Ovary (tissue), 9 donors: Measurements from ENCODE around the gene PARP2. TPM values are rescaled to one million over a fixed set of nuclear protein-coding genes. Genes with fewer than 3 reads are reported as not detected.

ENCODE experiments used
- DNase-seq, 5 donors: peaks; one replicate each; pipeline ENCODE4 v3.0.0-alpha.2; 2019 to 2020
- H3K27ac ChIP-seq, 2 donors: fragments of 200-600 bp; one replicate each; pipeline versions ENCODE4 v1.5.1 to v1.8.0; 2019 to 2022
- H3K27me3 ChIP-seq: fragments of 200-600 bp; one replicate; pipeline ENCODE4 v1.8.0; 2022
- H3K36me3 ChIP-seq: fragments of 200-600 bp; sonication (generic); one replicate; pipeline ENCODE4 v1.5.1; 2019
- H3K4me1 ChIP-seq: one replicate; pipeline ENCODE4 v1.8.1; 2013; ENCODE audit warnings: mild to moderate bottlenecking, moderate library complexity; ENCODE audit not compliant: insufficient read depth
- H3K4me3 ChIP-seq: fragments of 200-600 bp; sonication (generic); one replicate; pipeline ENCODE4 v1.5.1; 2017
- H3K9me3 ChIP-seq, 2 donors: fragments of 200-600 bp in 1 of 2; sonication (generic) in 1 of 2; one replicate each; pipeline versions ENCODE4 v1.5.1 to v1.8.1; 2013 to 2019; ENCODE audit warnings: mild to moderate bottlenecking in 1 of 2, moderate library complexity in 1 of 2
- CTCF ChIP-seq, 3 donors: fragments of 450-650 bp in 2 of 3; fragments of 200-600 bp in 1 of 3; IDR thresholded peaks; one replicate each; pipeline versions ENCODE4 v1.5.1 to v1.8.0; 2016 to 2022; ENCODE audit warnings: antibody characterized with exemption in 3 of 3, mild to moderate bottlenecking in 1 of 3
- EP300 ChIP-seq: sonication (generic); formaldehyde crosslinking; IDR thresholded peaks from one replicate; pipeline ENCODE4 v1.6.1; 2017; ENCODE audit warnings: antibody characterized with exemption
- POLR2A ChIP-seq: fragments of 450-650 bp; IDR thresholded peaks from one replicate; pipeline ENCODE4 v1.6.1; 2017; ENCODE audit warnings: antibody characterized with exemption, mild to moderate bottlenecking, moderate library complexity
- WGBS, 3 donors: extraction: QIAGEN DNeasy Blood & Tissue Kit in 1 of 3; methylation state at CpG; one replicate each; pipeline versions ENCODE4 v1.1.5 to v1.1.7; 2013 to 2017; 5-methylcytosine and 5-hydroxymethylcytosine counted together
- intact Hi-C, 4 donors: fragments of 100-400 bp; cut with DNase I; formaldehyde crosslinking; loops; one replicate each; pipeline versions ENCODE4 v1.11.0 to v1.15.1; 2022 to 2023
- polyA plus RNA-seq, 2 donors: library from polyadenylated mRNA; stranded (reverse); fragments of 200-250 nt in 1 of 2; fragments of 350-450 nt in 1 of 2; fragmentation: Illumina TruSeq in 1 of 2; extraction: RNeasy Lipid Tissue Mini Kit (QIAGEN cat#74804) in 1 of 2; gene quantifications; one replicate each; pipeline ENCODE4 v1.2.3, GENCODE V29; 2013 to 2014
- total RNA-seq, 7 donors: library from RNA; depleted of rRNA in 2 of 7; stranded (reverse); fragments of >200 nt in 2 of 7; fragmentation: NEBNext Ultra II Directional in 3 of 7; extraction: Animal tissue kit (Norgen Biotek cat#: 25700) in 3 of 7; gene quantifications; one replicate each; pipeline versions ENCODE4 v1.1.0 to v1.2.4, GENCODE V29; 2016 to 2023
- donor health status: DM: no; HTN: no; CAD: no; lungs with moderate emphysema.
- donor health status: DM: no; HTN: no; CAD: no.
- donor health status: Bipolar disorder and iron deficiency.
- donor health status: DM: yes; HTN: yes; CAD: no.
- donor health status: DM: no; HTN: no; CAD: no.
- donor health status: DM: yes; HTN: yes; CAD: no.

Gene PARP2
- total and polyA plus RNA-seq, 9 donors = 7.1 to 38.7 (median 22.8) TPM

GRCh38 chr14:20327005-20327869, 16.2 kb upstream of the PARP2 start:
- no peaks in the 10 kb centered on the region for H3K27me3 ChIP-seq
- H3K9me3 ChIP-seq = no peaks in the 10 kb centered on the region
- no peak overlapping the region for H3K27ac ChIP-seq
- 33 to 41% (median 34%) methylated on average over 8 of the region's 8 CpGs for WGBS, 3 donors
- DNase-seq = no peak
- intact Hi-C loops = loop anchor here (5.0 to 10.0 kb wide), 3 partner anchors 128 to 358 kb away; partner anchors contain the start of genes ANG (in 1 of the 4), APEX1 (in 1 of the 4), OSGEP (in 1 of the 4) and RNASE4 (in 1 of the 4)
- H3K4me3 ChIP-seq = no peak overlapping the region
- H3K4me1 ChIP-seq = no peaks in the 10 kb centered on the region
- TF ChIP-seq POLR2A = no peak
- peak; percentile 25 to 81 (median 70) for TF ChIP-seq CTCF (IDR thresholded peaks at IDR 0.05)
- no peak for TF ChIP-seq EP300
- H3K36me3 ChIP-seq = no peaks in the 10 kb centered on the region

GRCh38 chr14:20328705-20329104, 14.7 kb upstream of the PARP2 start:
- no peaks in the 10 kb centered on the region for H3K9me3 ChIP-seq
- TF ChIP-seq EP300 (no peak), CTCF (IDR thresholded peaks at IDR 0.05) (no peak), POLR2A (no peak)
- DNase-seq = no peak
- 41 to 53% (median 48%) methylated on average over 2 of the region's 2 CpGs for WGBS, 3 donors
- intact Hi-C loops = loop anchor here (5.0 to 10.0 kb wide), 3 partner anchors 126 to 356 kb away; partner anchors contain the start of genes ANG (in 1 of the 4), APEX1 (in 1 of the 4), OSGEP (in 1 of the 4) and RNASE4 (in 1 of the 4)
- H3K4me3 ChIP-seq = no peak overlapping the region
- no peaks in the 10 kb centered on the region for H3K27me3 ChIP-seq
- no peaks in the 10 kb centered on the region for H3K4me1 ChIP-seq
- no peak overlapping the region for H3K27ac ChIP-seq
- no peaks in the 10 kb centered on the region for H3K36me3 ChIP-seq

- no peaks in the 10 kb centered on the region for H3K4me1 ChIP-seq
- H3K36me3 ChIP-seq = no peaks in the 10 kb centered on the region
- H3K27ac ChIP-seq = no peak overlapping the region
- H3K9me3 ChIP-seq = no peaks in the 10 kb centered on the region
- intact Hi-C loops = loop anchor here (5.0 to 10.0 kb wide), 3 partner anchors 125 to 355 kb away; partner anchors contain the start of genes ANG (in 1 of the 4), APEX1 (in 1 of the 4), OSGEP (in 1 of the 4) and RNASE4 (in 1 of the 4)
- 69 to 92% (median 88%) methylated on average over 2 of the region's 2 CpGs for WGBS, 3 donors
- no peak overlapping the region for H3K4me3 ChIP-seq
- no peak for DNase-seq
- H3K27me3 ChIP-seq = no peaks in the 10 kb centered on the region
- TF ChIP-seq EP300 = no peak
- no peak for TF ChIP-seq POLR2A
These were observed 14.1 kb upstream of the PARP2 start for GRCh38 chr14:20329355-20329754.

- intact Hi-C loops = no loop called here
- 56 to 76% (median 60%) methylated on average over 2 of the region's 2 CpGs for WGBS, 3 donors
These were observed 12.3 kb upstream of the PARP2 start for GRCh38 chr14:20331053-20331613.

More at GRCh38 chr14:20331053-20331613, 12.3 kb upstream of the PARP2 start:
- Histone ChIP-seq H3K36me3 (no peaks in the 10 kb centered on the region), H3K4me1 (no peaks in the 10 kb centered on the region), H3K27ac (no peak overlapping the region), H3K4me3 (no peak overlapping the region), H3K9me3 (no peaks in the 10 kb centered on the region), H3K27me3 (no peaks in the 10 kb centered on the region)
- DNase-seq = no peak
- TF ChIP-seq CTCF (IDR thresholded peaks at IDR 0.05) (no peak), EP300 (no peak), POLR2A (no peak)
